ENCODE measurements around the gene ERP29.
"Not testable (repeated sequence)": the region's sequence is repeated elsewhere in the genome, so short reads cannot be mapped to it uniquely, and the experiment has no call there.

The ERP29 gene

DNA sequence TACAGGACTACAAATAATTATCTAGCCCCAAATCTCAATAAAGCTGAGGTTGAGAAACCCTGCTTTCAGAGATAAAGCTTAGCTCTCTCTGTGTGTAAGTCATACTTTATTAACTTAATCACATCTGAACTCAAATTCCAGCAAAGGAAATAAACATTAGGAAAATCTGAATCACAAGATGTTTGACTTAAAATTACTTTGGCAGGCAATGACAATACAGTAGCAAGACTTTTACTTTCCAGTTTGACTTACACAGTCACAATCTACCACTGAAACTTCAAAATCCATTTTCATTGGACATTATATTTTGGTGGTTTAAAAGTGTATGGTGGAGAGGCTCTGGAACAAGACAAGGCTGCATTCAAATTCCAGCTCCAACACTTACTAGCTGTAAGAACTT, 11.7 kb upstream of the ERP29 start:
- in situ Hi-C loops (cut with HindIII; ENCODE audit: low sequenced_read_pairs) = no loop called here

DNA sequence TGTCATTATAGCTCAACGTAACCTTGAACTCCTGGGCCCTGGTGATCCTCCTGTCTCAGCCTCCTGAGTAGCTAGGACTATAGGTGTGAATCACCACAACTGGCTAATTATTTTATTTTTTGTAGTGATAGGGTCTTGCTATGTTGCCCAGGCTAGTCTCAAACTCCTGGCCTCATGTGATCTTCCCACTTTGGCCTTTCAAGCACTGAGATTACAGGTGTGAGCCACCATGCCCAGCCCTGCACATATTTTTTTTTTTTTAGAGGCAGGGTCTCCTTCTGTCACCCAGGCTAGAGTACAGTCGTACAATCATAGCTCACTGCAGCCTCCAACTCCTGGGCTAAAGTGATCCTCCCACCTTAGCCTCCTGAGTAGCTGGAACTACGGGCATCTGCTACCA, 9.2 kb upstream of the ERP29 start:
- in situ Hi-C loops (cut with HindIII; ENCODE audit: low sequenced_read_pairs) = no loop called here

DNA sequence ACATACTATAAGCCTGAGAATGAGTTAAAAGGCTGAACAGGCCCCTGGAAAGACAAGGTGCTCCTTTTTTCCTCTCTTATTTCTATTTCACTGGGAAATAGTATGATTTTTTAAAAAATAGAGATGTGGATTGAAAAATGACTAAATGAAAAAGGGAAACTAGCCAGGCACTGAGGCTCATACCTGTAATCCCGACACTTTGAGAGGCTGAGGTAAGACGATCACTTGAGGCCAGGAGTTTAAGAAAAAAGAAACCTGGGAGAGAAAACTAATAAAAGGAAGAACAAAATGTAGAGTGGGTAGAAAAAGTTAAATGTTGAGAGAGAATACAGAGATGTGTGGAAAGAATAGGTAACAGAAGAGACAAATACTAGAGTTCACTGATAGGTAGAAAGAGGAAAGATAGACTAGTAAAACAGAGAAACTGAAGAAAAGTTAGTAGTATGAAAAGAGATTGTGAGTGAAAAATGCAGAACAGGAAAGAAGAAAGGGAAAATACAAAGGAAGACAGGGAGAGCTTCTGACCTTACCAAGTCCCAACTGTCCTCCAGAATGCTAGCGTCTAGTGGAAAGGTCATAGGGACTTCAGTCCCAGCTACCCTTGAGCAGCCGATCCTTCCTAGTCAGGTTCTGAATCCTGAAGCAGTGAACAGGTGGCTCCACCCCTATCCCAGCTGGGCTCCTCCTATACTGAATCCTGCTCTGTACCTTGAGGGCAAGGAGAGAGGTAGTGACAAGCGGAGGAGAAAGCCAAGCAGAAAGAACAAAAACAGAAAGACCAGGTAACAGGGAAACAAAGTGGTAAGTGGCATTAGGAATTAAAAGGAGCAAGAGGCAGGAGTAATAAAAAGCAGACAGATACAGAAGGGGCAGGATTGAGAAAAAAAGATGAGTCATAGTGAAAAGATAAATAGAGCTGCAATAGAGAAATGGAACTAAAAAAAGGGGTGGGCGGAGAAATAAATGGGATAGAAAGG, 7.5 kb upstream of the ERP29 start:
- in situ Hi-C loops (cut with HindIII; ENCODE audit: low sequenced_read_pairs) = no loop called here

DNA sequence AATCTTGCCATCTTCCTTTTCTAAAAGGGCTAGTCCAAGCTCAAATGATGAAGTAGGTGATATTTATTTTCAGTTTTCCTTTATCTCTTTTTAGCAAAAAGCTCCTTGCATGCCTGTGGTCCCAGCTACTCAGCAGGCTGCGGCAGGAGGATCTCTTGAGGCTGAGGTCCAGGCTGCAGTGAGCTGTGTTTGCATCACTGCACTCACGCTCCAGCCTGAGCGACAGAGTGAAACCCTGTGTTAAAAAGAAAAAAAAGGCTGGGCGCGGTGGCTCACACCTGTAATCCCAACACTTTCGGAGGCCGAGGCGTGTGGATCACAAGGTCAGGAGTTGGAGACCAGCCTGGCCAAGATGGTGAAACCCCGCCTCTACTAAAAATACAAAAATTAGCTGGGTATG, 5.3 kb upstream of the ERP29 start:
- in situ Hi-C loops (cut with HindIII; ENCODE audit: low sequenced_read_pairs) = no loop called here

DNA sequence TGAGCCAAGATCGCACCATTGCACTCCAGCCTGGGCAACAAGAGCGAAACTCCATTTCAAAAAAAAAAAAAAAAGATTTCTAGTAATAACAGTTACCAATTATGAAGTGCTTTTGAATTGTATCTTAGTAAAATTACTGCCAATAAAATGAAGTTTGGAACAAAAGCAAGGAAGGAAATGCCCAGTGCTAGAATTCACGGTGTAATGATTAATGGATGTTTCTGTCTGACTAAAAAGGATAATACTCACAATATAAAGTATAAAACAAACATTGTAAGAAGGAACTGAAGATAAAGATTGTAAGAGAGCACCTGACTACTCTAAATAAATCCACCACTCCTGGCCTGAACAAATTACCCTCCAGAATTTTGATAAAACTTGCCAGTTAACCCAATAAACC, 4.3 kb upstream of the ERP29 start:
- in situ Hi-C loops (cut with HindIII; ENCODE audit: low sequenced_read_pairs) = no loop called here

DNA sequence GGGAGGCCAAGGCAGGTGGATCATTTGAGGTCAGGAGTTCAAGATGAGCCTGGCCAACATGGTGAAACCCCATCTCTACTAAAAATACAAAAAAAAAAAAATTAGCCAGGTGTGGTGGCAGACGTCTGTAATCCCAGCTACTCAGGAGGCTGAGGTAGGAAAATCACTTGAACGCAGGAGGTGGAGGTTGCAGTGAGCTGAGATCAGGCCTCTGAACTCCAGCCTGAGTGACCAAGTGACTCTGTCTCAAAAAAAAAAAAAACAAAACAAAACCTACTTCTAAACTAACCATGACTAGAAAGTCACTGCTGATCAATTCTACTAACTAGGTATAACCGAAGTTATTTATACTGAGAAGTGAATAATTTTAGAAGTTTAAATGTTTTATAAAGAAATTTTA, 3.6 kb upstream of the ERP29 start:
- in situ Hi-C loops (cut with HindIII; ENCODE audit: low sequenced_read_pairs) = not testable (repeated sequence)

DNA sequence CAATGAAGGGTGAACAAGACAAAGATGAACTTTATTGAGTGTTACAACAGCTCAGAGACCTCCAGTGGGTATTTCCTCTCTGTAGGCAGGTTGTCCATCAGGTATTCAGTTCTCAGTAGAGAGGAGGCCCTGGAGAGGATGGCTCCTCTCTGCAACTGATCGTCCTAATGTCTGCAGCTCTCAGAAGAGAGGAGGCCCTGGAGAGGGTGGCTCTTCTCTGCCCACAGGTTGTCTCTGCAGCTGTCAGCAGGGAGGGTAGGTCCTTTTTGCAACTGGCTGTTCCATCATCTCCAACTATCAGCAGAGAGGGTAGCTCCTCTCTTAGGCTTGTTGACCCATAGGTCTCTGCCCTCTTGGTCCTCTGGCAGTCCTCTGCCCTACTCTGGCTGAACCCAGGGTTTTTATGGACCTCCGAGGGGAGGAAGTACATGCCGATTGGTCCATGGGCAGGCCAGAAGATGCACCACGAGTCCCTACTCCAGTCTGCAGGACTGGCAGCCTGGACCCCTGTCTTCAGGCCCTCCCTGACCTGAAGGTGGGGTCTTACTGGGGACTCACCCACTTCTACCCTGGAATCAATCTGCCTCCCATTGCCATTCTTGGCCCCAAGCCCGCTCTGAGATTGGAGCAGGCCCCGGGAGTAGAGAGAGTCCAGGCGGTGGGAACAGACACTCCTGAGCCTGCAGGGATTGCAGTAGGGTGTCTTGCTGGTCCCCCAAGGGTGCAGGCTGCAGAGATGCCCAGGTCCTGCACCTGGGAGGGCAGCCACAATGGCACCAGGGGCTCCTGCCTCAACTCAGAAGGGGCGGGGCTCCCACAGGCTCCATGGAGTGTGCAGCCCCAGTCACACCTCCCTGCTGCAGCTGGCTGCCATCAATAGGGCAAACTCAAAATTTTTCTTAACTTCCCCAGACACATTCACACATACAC, 2.5 kb upstream of the ERP29 start:
- in situ Hi-C loops (cut with HindIII; ENCODE audit: low sequenced_read_pairs) = no loop called here

DNA sequence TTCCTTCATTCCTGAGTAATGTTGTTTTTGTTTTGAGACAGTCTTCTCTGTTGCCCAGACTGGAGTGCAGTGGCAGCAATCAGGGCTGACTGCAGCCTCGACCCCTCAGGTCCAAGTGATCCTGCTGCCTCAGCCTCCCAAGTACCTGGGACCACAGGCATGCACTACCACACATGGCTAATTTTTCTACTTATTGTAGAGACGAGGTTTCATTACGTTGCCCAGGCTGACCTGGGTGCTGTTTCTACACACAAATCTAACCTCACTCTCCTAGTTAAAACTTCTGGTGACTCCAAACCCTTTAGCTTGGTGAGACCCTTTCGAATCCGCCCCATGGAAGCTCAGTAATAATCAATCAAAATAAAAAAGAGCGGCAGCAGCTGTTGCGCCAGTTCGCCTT, 1.5 kb upstream of the ERP29 start:
- in situ Hi-C loops (cut with HindIII; ENCODE audit: low sequenced_read_pairs) = no loop called here

DNA sequence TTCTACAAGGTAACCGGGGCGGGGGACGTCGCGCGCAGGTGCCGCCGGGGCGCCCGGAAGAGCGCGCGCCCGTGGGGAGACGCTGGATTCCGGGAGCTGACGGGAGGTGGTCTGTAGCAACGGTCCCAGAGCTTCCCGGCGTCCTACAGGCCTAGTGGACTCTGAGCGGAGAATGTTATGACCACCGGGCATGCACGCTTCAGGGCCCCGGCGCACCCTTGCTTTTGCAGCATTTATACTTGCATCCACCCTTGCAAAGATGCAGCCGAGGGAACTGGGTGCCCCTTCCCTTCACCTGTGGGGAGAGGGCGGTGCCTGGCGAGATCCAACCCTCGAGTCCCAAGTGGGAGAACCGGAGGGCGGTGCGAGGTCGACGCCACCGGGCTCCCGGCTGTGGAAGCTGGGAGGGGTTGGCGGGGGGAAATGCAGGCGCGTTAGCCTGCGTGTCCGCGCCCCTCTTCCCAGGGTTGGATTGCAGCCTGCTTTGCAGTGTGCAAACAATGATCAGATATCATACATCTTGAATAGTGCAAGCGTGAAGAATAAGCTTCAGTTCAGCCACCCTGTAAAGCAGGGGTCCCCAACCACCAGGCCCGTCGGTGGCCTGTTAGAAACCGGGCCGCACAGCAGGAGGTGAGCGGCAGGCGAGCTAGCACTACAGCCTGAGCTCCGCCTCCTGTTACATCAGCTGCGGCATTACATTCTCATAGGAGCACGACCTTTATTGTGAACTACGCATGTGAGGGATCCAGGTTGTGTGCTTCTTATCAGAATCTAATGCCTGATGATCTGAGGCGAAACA, 576 bp downstream of the ERP29 start:
- in situ Hi-C loops (cut with HindIII; ENCODE audit: low sequenced_read_pairs) = no loop called here

DNA sequence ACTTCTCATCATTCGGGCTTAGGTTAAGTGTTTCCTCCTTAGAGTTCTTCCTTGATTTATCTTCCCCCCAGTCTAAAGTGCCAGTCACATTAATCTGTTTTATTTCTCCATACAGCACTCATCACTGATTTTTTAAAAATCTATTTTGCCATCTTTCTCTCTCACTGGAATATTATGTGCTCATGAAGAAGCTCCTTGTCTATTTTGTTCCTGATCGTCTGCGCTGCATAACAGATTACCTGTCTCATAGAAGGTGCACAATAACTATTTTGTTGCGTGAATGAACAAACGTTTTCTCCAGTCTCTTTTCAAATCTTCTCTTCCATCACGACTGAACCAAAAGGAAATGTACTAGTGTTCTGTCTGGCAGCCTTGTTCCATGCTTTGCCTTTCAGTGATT, 2.7 kb downstream of the ERP29 start:
- in situ Hi-C loops (cut with HindIII; ENCODE audit: low sequenced_read_pairs) = no loop called here

DNA sequence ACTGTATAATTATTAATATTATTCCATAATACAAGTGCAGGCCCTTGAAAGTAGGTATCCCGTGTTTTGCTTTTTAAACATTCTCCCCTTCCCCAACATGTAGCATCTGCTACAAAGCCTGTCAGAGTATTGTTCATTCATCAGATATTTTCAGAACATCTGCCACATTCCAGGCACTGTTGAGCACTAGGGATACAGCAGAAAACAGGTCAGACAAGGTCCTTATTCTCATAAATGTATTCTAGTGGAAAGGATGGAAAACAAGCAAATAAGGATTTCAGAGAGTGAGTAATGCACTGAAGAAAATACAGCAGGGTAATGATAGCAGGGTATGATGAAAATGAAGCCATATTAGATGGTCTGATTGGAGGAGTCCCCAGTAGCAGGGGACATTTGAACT, 3.8 kb downstream of the ERP29 start:
- in situ Hi-C loops (cut with HindIII; ENCODE audit: low sequenced_read_pairs) = no loop called here

DNA sequence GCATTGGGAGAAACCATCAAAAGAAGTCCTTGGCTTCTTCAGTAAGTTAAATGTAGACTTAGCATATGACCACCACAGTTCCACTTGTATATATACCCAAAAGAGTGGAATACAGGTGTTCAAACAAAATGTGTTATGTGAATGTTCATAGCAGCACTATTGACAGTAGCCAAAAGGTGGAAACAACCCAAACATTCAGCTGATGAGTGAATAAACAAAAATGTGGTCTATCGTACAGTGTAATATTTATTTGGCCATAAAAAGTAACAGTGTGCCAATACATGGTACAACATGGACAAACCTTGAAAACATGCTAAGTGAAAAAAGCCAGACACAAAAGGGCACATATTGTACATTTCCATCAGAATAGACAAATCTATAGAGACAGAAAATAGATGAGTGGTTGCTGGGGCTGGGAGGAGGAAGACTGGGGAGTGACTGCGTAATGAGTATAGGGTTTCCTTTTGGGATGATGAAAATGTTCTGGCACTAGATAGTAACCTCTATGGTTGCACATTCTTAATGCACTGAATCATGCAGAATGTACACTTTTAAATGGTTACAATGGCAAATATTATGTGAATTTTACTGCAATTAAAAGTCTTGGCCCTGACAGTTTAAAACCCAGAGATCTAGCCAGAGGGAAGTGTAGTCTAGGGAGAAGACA, 5.5 kb downstream of the ERP29 start:
- in situ Hi-C loops (cut with HindIII; ENCODE audit: low sequenced_read_pairs) = no loop called here

DNA sequence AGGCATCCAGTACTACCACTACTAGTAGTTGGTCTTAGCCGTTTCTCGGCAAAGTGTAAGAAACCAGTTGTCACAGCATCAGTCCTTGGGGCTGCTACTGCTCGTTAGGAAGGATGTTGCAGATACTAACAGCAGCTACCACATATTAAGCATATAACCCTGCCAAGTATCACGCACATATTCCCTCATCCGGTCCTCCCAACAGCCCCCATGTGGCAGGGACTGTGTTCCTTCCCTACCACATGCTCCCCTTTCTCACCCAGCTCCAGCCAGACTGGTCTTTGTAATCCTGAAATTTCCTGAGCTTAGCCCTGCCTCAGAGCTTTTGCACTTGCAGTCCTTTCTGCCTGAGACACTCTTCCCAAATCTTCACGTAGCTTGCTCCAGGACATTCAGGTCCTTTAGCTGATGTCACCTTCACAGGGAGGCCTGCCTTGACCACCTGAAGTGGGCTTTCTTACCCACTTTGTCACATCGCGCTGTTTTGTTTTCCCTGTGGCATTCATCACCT, 7.8 kb downstream of the ERP29 start:
- in situ Hi-C loops (cut with HindIII; ENCODE audit: low sequenced_read_pairs) = no loop called here

DNA sequence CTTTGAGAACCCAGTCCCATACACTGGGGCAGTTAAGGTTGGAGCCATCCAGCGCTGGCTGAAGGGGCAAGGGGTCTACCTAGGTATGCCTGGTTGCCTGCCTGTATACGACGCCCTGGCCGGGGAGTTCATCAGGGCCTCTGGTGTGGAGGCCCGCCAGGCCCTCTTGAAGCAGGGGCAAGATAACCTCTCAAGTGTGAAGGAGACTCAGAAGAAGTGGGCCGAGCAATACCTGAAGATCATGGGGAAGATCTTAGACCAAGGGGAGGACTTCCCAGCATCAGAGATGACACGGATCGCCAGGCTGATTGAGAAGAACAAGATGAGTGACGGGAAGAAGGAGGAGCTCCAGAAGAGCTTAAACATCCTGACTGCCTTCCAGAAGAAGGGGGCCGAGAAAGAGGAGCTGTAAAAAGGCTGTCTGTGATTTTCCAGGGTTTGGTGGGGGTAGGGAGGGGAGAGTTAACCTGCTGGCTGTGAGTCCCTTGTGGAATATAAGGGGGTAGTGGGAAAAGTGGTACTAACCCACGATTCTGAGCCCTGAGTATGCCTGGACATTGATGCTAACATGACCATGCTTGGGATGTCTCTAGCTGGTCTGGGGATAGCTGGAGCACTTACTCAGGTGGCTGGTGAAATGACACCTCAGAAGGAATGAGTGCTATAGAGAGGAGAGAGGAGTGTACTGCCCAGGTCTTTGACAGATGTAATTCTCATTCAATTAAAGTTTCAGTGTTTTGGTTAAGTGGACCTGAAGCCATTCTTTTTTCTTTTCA, 9.2 kb downstream of the ERP29 start:
- in situ Hi-C loops (cut with HindIII; ENCODE audit: low sequenced_read_pairs) = no loop called here

DNA sequence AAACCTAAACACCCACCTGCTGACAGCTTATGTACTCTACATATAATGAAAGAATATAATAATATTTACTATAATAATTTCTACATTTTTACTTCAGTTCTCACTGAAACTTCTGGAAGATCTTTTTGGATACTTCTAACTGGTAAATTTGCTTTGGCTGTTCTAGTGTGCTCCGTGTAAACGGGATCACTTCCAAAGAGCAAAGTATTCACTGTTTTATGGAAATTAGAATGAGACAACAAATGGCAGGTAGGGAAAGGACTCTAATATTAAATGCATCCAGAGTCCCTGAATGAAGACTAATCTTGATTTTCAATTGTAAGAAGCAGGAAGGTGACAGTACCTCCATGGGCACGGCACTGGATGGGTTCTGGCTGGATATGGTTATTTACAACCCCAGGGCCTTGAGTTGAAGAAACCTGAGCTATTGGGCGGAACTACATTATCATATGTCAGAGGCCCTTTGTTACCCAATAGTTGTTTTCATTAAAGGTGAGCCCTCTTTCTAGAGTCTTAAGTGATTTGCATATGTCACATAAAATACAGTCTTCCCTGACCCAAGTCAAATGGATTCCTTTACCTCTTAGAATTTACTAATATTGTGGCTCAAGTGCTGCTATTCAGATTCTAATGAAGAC, 10.7 kb downstream of the ERP29 start:
- in situ Hi-C loops (cut with HindIII; ENCODE audit: low sequenced_read_pairs) = no loop called here

DNA sequence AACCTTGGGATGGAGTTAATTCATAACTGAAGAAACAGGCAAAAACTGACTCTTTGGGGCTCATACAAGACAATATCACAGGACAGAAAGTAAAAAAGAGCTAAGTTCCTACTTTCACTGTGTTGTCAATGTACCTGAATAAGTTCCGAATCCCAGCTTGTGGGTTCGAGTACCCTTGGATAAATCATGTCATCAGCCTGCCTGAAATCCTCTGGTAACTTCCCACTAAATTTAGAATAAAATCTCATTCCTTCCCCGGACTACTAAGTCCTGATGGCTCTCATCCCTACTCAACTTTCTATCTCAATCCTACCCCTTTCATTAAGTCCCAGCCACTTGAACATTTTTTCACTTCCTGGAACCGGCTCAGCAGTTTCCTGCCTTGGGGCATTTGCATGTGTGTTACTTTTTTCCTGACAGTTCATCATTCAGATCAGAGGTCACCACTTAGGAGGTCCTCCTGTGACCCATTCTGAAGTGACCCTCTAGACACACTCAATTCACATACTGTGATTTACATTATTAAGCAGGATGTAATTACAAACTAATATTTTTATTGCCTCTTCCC, 12.7 kb downstream of the ERP29 start:
- in situ Hi-C loops (cut with HindIII; ENCODE audit: low sequenced_read_pairs) = no loop called here

DNA sequence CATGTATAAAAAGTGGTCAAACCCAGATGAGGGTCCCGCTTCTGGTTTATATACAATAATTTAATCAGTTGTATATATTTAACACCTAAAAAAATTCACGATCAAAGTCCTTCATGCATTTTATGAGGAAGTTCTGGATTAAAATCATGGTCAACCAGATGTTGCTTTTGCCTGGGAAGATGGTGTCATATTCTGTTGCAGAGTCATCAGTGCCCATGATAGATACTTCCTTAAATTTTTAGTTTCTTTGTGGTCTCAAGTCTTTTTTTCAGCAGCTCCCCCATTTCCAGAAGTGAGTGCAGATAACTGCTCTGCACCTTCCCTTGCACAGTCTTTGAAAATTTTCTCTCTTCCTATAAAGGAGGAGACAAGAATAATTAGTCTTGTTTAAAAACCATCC, 16.1 kb downstream of the ERP29 start:
- in situ Hi-C loops (cut with HindIII; ENCODE audit: low sequenced_read_pairs) = no loop called here

DNA sequence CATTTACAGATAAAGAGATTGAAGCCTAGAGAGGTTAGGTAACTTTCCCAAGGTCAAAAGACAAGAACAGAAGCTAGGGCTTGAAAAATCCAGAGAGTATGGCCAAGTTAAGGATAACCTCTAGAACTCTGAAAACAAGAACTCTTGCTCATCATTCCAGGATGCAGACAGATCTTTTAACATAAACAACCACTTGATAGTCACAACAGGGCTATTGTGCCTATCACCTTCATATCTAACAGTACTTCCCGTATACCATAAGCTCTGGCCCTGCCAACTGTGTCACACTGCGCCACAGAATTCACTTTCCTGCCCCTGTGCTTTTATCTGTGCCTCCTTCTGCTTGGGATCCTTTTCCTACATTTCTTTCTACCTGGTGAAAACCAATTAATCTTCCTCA, 18.2 kb downstream of the ERP29 start:
- in situ Hi-C loops (cut with HindIII; ENCODE audit: low sequenced_read_pairs) = loop anchor here (10.0 kb wide), 1 partner anchor 253 kb away; no protein-coding TSS in a partner anchor

Data from DLD1 (cell line).